GM12878 (cell line): Measurements from ENCODE around the gene FADD. TPM values are rescaled to one million over a fixed set of nuclear protein-coding genes. Genes with fewer than 3 reads are reported as not detected.

ENCODE experiments used
- ATAC-seq: fragments of 200-7000 bp; cut with Tn5 transposase; 3 replicates; pipeline ENCODE4 v1.9.1; 2020; ENCODE audit warnings: mild to moderate bottlenecking, moderate library complexity
- BruUV-seq: library from RNA; stranded (reverse); fragments of 400-500 nt; replicated peaks from 2 replicates; lab custom pipeline; 2021; lab: Mats Ljungman, UMichigan
- CTCF ChIA-PET: fragments of 300-600 bp; sonication (Branson Sonifier 250); formaldehyde crosslinking; extraction: SDS; loops from one replicate; lab custom pipeline; 2021; ENCODE audit warnings: inconsistent platforms; lab: Yijun Ruan, JAX
- POLR2A ChIA-PET: fragments of 350-600 bp; formaldehyde crosslinking; extraction: SDS; loops from one replicate; lab custom pipeline; 2021; ENCODE audit warnings: inconsistent platforms; lab: Charles Lee
- RAD21 ChIA-PET: fragments of 300-600 bp; sonication (Branson Sonifier 250); formaldehyde crosslinking; loops from one replicate; lab custom pipeline; 2023; ENCODE audit warnings: antibody characterized with exemption; ENCODE audit not compliant: unreplicated experiment; lab: Charles Lee
- SMC1A ChIA-PET: fragments of 300-600 bp; sonication (Branson Sonifier 250); formaldehyde crosslinking; loops from one replicate; lab custom pipeline; 2023; ENCODE audit not compliant: unreplicated experiment, uncharacterized antibody; lab: Charles Lee
- DNase-seq: peaks from one replicate; pipeline ENCODE4 v3.0.0-alpha.2; 2011; ENCODE audit warnings: low read depth, low spot score
- FAIRE-seq: peaks from 3 replicates; lab custom pipeline; 2011; peaks lifted over from hg19 to GRCh38; lab: Jason Lieb, UNC
- H2AFZ ChIP-seq: 2 replicates; pipeline ENCODE4 v1.6.0; 2011; ENCODE audit warnings: low read depth, low read length, control low read depth; ENCODE audit not compliant: control insufficient read depth
- H3K27ac ChIP-seq: 2 replicates; pipeline ENCODE4 v1.5.1; 2011; ENCODE audit warnings: control low read depth; ENCODE audit not compliant: control insufficient read depth, insufficient read depth
- H3K27me3 ChIP-seq, 2 experiments: replicated peaks in 1 of 2; 2 replicates each; pipeline versions ENCODE4 v1.6.0 to v1.6.1; 2011; ENCODE audit warnings: low read length in 1 of 2; ENCODE audit not compliant: control insufficient read depth in 2 of 2, insufficient read depth in 2 of 2
- H3K36me3 ChIP-seq, 2 experiments: 2 replicates each; pipeline ENCODE4 v1.5.1; 2011; ENCODE audit warnings: low read length in 1 of 2; ENCODE audit not compliant: control insufficient read depth in 2 of 2, insufficient read depth in 2 of 2
- H3K4me1 ChIP-seq: 2 replicates; pipeline ENCODE4 v1.6.1; 2011; ENCODE audit warnings: mild to moderate bottlenecking, low read length, moderate library complexity, mixed read lengths; ENCODE audit not compliant: control insufficient read depth, insufficient read depth
- H3K4me2 ChIP-seq: 2 replicates; pipeline ENCODE4 v1.6.0; 2011; ENCODE audit warnings: control low read depth; ENCODE audit not compliant: control insufficient read depth, insufficient read depth
- H3K4me3 ChIP-seq: fragments of 200-600 bp; sonication (generic); 2 replicates; pipeline ENCODE4 v1.5.1; 2016
- H3K79me2 ChIP-seq: 2 replicates; pipeline ENCODE4 v1.6.0; 2011; ENCODE audit warnings: low read length; ENCODE audit not compliant: control insufficient read depth, insufficient read depth
- H3K9ac ChIP-seq: 2 replicates; pipeline ENCODE4 v1.8.0; 2011; ENCODE audit warnings: low read length, control low read depth, mixed read lengths; ENCODE audit not compliant: control insufficient read depth, insufficient read depth
- H3K9me3 ChIP-seq: replicated peaks from 3 replicates; pipeline ENCODE4 v1.5.1; 2011; ENCODE audit warnings: mild to moderate bottlenecking, low read length; ENCODE audit not compliant: control insufficient read depth, insufficient read depth
- H4K20me1 ChIP-seq: 2 replicates; pipeline ENCODE4 v1.6.0; 2011; ENCODE audit not compliant: control insufficient read depth, insufficient read depth
- BACH1 ChIP-seq: fragments of 450-650 bp; IDR thresholded peaks from 2 replicates; pipeline ENCODE4 v1.6.1; 2017; ENCODE audit warnings: mild to moderate bottlenecking, borderline replicate concordance
- CEBPB ChIP-seq, 2 experiments: fragments of 150-350 bp in 1 of 2; IDR thresholded peaks; 2 replicates each; pipeline ENCODE4 v1.6.1; 2012 to 2014; ENCODE audit warnings: low read depth in 2 of 2, low read length in 2 of 2, borderline replicate concordance in 1 of 2, inconsistent platforms in 1 of 2
- CHD4 ChIP-seq: fragments of 200-600 bp; sonication (generic); IDR thresholded peaks from 2 replicates; pipeline ENCODE4 v1.6.1; 2016; ENCODE audit warnings: mild to moderate bottlenecking
- FOXK2 ChIP-seq: fragments of 450-650 bp; IDR thresholded peaks from 2 replicates; pipeline ENCODE4 v1.6.1; 2017; ENCODE audit warnings: mild to moderate bottlenecking, moderate library complexity
- IKZF2 ChIP-seq, 2 experiments: fragments of 450-650 bp; IDR thresholded peaks; 2 replicates each; pipeline ENCODE4 v1.6.1; 2017; ENCODE audit warnings: mild to moderate bottlenecking in 2 of 2, moderate library complexity in 2 of 2
- RB1 ChIP-seq: fragments of 450-650 bp; formaldehyde crosslinking; IDR thresholded peaks from 2 replicates; pipeline ENCODE4 v1.6.1; 2017; ENCODE audit warnings: mild to moderate bottlenecking, borderline replicate concordance
- SMC3 ChIP-seq: IDR thresholded peaks from 2 replicates; pipeline ENCODE4 v1.6.1; 2011; ENCODE audit warnings: low read length, improper control_type of control experiment, borderline replicate concordance
- TCF12 ChIP-seq: IDR thresholded peaks from 2 replicates; pipeline ENCODE4 v1.6.1; 2011; ENCODE audit warnings: low read depth, mild to moderate bottlenecking, low read length
- whole genome bisulfite sequencing: methylation state at CpG from one replicate; pipeline ENCODE4 v1.1.6; 2016; ENCODE audit warnings: low lambda C conversion rate; ENCODE audit not compliant: insufficient replicate concordance, insufficient coverage; ENCODE audit errors: missing lambda C conversion rate; 5-methylcytosine and 5-hydroxymethylcytosine counted together
- in situ Hi-C: fragments of 300-500 bp; cut with MboI; formaldehyde crosslinking; loops from 9 replicates; pipeline ENCODE4 v1.14.3; 2018; ENCODE audit warnings: mixed read lengths
- intact Hi-C: fragments of 100-400 bp; cut with micrococcal nuclease; formaldehyde crosslinking; loops from one replicate; pipeline ENCODE4 v1.14.2; 2022; ENCODE audit not compliant: unreplicated experiment
- polyA plus RNA-seq, 11 experiments: library from polyadenylated mRNA; depleted of rRNA in 4 of 11; unstranded in 6 of 11; stranded (reverse) in 5 of 11; fragments of >200 nt; fragmentation: Nextera tagmentation in 4 of 11; fragmentation: Illumina TruSeq in 1 of 11; extraction: Ambion mirVana in 4 of 11; extraction: Trizol in 1 of 11; gene quantifications; 1 replicate in 1 of 11; 2 replicates in 10 of 11; pipeline versions ENCODE4 v1.2.1 to v1.2.3, GENCODE V29; 2011 to 2016; ENCODE audit warnings: inconsistent platforms in 2 of 11, missing spikeins in 2 of 11, low read depth in 1 of 11
- total RNA-seq, 4 experiments: library from RNA; depleted of rRNA in 3 of 4; stranded (reverse); fragments of >200 nt in 3 of 4; fragmentation: Illumina TruSeq in 1 of 4; extraction: Trizol in 1 of 4; gene quantifications; 2 replicates each; pipeline versions ENCODE4 v1.2.1 to v1.2.3, GENCODE V29; 2013 to 2021
- TF ChIP-seq, protein P1 (sequence below): fragments of 450-650 bp; IDR thresholded peaks from 2 replicates; pipeline ENCODE4 v1.6.1; 2017; ENCODE audit warnings: antibody characterized with exemption, mild to moderate bottlenecking, moderate library complexity
- TF ChIP-seq, protein P2 (sequence below): fragments of 450-650 bp; IDR thresholded peaks from 2 replicates; pipeline ENCODE4 v1.6.1; 2017; ENCODE audit warnings: low read depth, mild to moderate bottlenecking, moderate library complexity
- TF ChIP-seq, protein P3 (sequence below): fragments of 450-650 bp; IDR thresholded peaks from 2 replicates; pipeline ENCODE4 v1.6.1; 2017; ENCODE audit warnings: mild to moderate bottlenecking, moderate library complexity
- TF ChIP-seq, protein P4 (sequence below): fragments of 450-650 bp; conservative IDR thresholded peaks from 2 replicates; pipeline ENCODE4 v1.6.1; 2017; ENCODE audit warnings: mild to moderate bottlenecking, moderate library complexity

FADD gene
- total and polyA plus RNA-seq, 10 of the 15 experiments (the other 5 are each of a cell fraction or from before 2014, with no cell fraction given), result 0.32 to 38.7 (median 21.8) TPM

DNA sequence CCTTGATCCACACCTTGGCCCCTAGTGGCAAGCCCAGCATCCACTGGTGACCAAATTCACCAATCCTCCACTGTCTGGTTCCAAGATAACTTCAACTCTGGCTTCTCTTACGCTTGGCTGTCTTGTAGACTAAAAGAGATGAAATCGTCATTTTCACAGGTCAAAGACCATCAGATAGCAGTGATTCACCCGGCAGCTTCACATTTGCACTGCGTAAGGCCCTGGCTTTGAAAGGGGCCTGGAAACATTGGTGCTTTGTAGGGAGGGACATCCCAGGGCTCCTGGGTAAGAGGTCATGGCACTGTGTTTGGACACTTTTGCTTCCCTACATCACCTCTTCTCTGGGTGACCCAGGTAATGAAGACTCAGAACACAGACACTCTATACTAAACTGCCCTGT, 30.1 kb upstream of the FADD start:
- FAIRE-seq (no peak), DNase-seq (no peak), ATAC-seq (no peak)
- no peak overlapping the region for H3K27ac ChIP-seq
- H4K20me1 ChIP-seq, result no peaks in the 10 kb centered on the region
- H3K4me3 ChIP-seq, result no peak overlapping the region
- H3K79me2 ChIP-seq, result no peaks in the 10 kb centered on the region
- ChIA-PET RAD21 (no interaction called here), CTCF (no interaction called here), SMC1A (interaction anchor here (0.7 kb wide), 1 partner anchor 31 kb away, joined by 4 read pairs; no protein-coding TSS in a partner anchor), POLR2A (no interaction called here)
- H3K9ac ChIP-seq, result no peak overlapping the region
- no peaks in the 10 kb centered on the region for H3K36me3 ChIP-seq
- in situ Hi-C loops, result no loop called here
- BruUV-seq, result no TSS peak
- no peak overlapping the region for H3K4me2 ChIP-seq
- no peak overlapping the region for H2AFZ ChIP-seq
- no peaks in the 10 kb centered on the region; a peak in 1 of 4 replicates for H3K27me3 ChIP-seq
- 14% methylated on average over 4 of the region's 4 CpGs for WGBS
- no peaks in the 10 kb centered on the region for H3K4me1 ChIP-seq
- no peaks in the 10 kb centered on the region for H3K9me3 ChIP-seq
- intact Hi-C loops, result no loop called here
- TF ChIP-seq FOXK2, result no peak
- TF ChIP-seq, protein P1, sequence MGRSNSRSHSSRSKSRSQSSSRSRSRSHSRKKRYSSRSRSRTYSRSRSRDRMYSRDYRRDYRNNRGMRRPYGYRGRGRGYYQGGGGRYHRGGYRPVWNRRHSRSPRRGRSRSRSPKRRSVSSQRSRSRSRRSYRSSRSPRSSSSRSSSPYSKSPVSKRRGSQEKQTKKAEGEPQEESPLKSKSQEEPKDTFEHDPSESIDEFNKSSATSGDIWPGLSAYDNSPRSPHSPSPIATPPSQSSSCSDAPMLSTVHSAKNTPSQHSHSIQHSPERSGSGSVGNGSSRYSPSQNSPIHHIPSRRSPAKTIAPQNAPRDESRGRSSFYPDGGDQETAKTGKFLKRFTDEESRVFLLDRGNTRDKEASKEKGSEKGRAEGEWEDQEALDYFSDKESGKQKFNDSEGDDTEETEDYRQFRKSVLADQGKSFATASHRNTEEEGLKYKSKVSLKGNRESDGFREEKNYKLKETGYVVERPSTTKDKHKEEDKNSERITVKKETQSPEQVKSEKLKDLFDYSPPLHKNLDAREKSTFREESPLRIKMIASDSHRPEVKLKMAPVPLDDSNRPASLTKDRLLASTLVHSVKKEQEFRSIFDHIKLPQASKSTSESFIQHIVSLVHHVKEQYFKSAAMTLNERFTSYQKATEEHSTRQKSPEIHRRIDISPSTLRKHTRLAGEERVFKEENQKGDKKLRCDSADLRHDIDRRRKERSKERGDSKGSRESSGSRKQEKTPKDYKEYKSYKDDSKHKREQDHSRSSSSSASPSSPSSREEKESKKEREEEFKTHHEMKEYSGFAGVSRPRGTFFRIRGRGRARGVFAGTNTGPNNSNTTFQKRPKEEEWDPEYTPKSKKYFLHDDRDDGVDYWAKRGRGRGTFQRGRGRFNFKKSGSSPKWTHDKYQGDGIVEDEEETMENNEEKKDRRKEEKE, result no peak
- no peak for TF ChIP-seq SMC3
- TF ChIP-seq BACH1, result no peak
- TF ChIP-seq, protein P2, sequence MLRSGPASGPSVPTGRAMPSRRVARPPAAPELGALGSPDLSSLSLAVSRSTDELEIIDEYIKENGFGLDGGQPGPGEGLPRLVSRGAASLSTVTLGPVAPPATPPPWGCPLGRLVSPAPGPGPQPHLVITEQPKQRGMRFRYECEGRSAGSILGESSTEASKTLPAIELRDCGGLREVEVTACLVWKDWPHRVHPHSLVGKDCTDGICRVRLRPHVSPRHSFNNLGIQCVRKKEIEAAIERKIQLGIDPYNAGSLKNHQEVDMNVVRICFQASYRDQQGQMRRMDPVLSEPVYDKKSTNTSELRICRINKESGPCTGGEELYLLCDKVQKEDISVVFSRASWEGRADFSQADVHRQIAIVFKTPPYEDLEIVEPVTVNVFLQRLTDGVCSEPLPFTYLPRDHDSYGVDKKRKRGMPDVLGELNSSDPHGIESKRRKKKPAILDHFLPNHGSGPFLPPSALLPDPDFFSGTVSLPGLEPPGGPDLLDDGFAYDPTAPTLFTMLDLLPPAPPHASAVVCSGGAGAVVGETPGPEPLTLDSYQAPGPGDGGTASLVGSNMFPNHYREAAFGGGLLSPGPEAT, result no peak
- TF ChIP-seq, protein P3, sequence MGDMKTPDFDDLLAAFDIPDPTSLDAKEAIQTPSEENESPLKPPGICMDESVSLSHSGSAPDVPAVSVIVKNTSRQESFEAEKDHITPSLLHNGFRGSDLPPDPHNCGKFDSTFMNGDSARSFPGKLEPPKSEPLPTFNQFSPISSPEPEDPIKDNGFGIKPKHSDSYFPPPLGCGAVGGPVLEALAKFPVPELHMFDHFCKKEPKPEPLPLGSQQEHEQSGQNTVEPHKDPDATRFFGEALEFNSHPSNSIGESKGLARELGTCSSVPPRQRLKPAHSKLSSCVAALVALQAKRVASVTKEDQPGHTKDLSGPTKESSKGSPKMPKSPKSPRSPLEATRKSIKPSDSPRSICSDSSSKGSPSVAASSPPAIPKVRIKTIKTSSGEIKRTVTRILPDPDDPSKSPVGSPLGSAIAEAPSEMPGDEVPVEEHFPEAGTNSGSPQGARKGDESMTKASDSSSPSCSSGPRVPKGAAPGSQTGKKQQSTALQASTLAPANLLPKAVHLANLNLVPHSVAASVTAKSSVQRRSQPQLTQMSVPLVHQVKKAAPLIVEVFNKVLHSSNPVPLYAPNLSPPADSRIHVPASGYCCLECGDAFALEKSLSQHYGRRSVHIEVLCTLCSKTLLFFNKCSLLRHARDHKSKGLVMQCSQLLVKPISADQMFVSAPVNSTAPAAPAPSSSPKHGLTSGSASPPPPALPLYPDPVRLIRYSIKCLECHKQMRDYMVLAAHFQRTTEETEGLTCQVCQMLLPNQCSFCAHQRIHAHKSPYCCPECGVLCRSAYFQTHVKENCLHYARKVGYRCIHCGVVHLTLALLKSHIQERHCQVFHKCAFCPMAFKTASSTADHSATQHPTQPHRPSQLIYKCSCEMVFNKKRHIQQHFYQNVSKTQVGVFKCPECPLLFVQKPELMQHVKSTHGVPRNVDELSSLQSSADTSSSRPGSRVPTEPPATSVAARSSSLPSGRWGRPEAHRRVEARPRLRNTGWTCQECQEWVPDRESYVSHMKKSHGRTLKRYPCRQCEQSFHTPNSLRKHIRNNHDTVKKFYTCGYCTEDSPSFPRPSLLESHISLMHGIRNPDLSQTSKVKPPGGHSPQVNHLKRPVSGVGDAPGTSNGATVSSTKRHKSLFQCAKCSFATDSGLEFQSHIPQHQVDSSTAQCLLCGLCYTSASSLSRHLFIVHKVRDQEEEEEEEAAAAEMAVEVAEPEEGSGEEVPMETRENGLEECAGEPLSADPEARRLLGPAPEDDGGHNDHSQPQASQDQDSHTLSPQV, result no peak
- TF ChIP-seq, protein P4, sequence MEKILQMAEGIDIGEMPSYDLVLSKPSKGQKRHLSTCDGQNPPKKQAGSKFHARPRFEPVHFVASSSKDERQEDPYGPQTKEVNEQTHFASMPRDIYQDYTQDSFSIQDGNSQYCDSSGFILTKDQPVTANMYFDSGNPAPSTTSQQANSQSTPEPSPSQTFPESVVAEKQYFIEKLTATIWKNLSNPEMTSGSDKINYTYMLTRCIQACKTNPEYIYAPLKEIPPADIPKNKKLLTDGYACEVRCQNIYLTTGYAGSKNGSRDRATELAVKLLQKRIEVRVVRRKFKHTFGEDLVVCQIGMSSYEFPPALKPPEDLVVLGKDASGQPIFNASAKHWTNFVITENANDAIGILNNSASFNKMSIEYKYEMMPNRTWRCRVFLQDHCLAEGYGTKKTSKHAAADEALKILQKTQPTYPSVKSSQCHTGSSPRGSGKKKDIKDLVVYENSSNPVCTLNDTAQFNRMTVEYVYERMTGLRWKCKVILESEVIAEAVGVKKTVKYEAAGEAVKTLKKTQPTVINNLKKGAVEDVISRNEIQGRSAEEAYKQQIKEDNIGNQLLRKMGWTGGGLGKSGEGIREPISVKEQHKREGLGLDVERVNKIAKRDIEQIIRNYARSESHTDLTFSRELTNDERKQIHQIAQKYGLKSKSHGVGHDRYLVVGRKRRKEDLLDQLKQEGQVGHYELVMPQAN, result no peak
- TF ChIP-seq RB1, result no peak
- TF ChIP-seq CHD4, result no peak
- TF ChIP-seq TCF12, result no peak
- TF ChIP-seq CEBPB (IDR thresholded peaks at IDR 0.05; ENCODE audit: borderline replicate concordance in 1 of 2, low read depth in 2 of 2, low read length in 2 of 2), result no peak
- no peak for TF ChIP-seq IKZF2 (IDR thresholded peaks at IDR 0.05)
